B cell (primary cell): Measurements from ENCODE around the gene MLLT3. TPM values are rescaled to one million over a fixed set of nuclear protein-coding genes. Genes with fewer than 3 reads are reported as not detected.

ENCODE experiments used
- ATAC-seq: fragments of 200-7000 bp; cut with Tn5 transposase; one replicate; pipeline ENCODE4 v1.10.0; 2021; ENCODE audit warnings: low read depth, mild to moderate bottlenecking, moderate number of reproducible peaks, moderate library complexity
- CTCF ChIA-PET: fragments of 350-600 bp; sonication (Branson Sonifier 250); formaldehyde crosslinking; loops from one replicate; lab custom pipeline; 2021; ENCODE audit warnings: antibody characterized with exemption, inconsistent platforms; lab: Charles Lee
- POLR2A ChIA-PET: fragments of 350-600 bp; sonication (Branson Sonifier 250); formaldehyde crosslinking; loops from one replicate; lab custom pipeline; 2021; ENCODE audit warnings: antibody characterized with exemption; lab: Charles Lee
- DNase-seq: peaks from one replicate; pipeline ENCODE4 v3.0.0; 2013
- H2AFZ ChIP-seq: 2 replicates; pipeline ENCODE4 v1.6.1; 2012; ENCODE audit warnings: mild to moderate bottlenecking, low read depth, low read length; ENCODE audit not compliant: insufficient read depth, poor library complexity, severe bottlenecking
- H3K27ac ChIP-seq, 2 donors: 1 replicate in 1 of 2; 2 replicates in 1 of 2; pipeline ENCODE4 v1.5.1; 2012 to 2013; ENCODE audit warnings: low read length in 2 of 2, mild to moderate bottlenecking in 2 of 2, moderate library complexity in 1 of 2
- H3K27me3 ChIP-seq, 4 experiments: fragments of 200-600 bp in 1 of 4; sonication (generic) in 1 of 4; replicated peaks in 1 of 4; 1 replicate in 2 of 4; 2 replicates in 2 of 4; pipeline versions ENCODE4 v1.6.1 to v1.7.0; 2013 to 2016; ENCODE audit warnings: low read length in 3 of 4, mild to moderate bottlenecking in 2 of 4, mixed read lengths in 1 of 4, moderate library complexity in 1 of 4; ENCODE audit not compliant: insufficient read depth in 4 of 4, control insufficient read depth in 3 of 4; ENCODE audit errors: control extremely low read depth in 1 of 4
- H3K36me3 ChIP-seq, 2 experiments: replicated peaks in 1 of 2; 1 replicate in 1 of 2; 2 replicates in 1 of 2; pipeline versions ENCODE4 v1.6.1 to v1.7.1; 2013; ENCODE audit warnings: low read length in 1 of 2; ENCODE audit not compliant: insufficient read depth in 2 of 2, control insufficient read depth in 1 of 2; ENCODE audit errors: control extremely low read depth in 1 of 2, extremely low read depth in 1 of 2
- H3K4me1 ChIP-seq, 2 donors: fragments of 200-600 bp in 1 of 2; sonication (generic) in 1 of 2; 1 replicate in 1 of 2; 2 replicates in 1 of 2; pipeline versions ENCODE4 v1.5.1 to v1.6.1; 2013 to 2017; ENCODE audit warnings: low read length in 2 of 2; ENCODE audit not compliant: control insufficient read depth in 2 of 2, insufficient read depth in 2 of 2
- H3K4me2 ChIP-seq: replicated peaks from 2 replicates; pipeline ENCODE3; 2012; ENCODE audit warnings: mild to moderate bottlenecking, low read depth, low read length; ENCODE audit not compliant: poor library complexity, severe bottlenecking
- H3K4me3 ChIP-seq, 5 experiments: fragments of 200-600 bp in 1 of 5; sonication (generic) in 1 of 5; 1 replicate in 3 of 5; 2 replicates in 2 of 5; pipeline versions ENCODE4 v1.5.1 to v1.7.0; 2011 to 2016; ENCODE audit warnings: low read length in 4 of 5, mild to moderate bottlenecking in 4 of 5, low read depth in 2 of 5, control low read depth in 1 of 5, moderate library complexity in 1 of 5; ENCODE audit not compliant: insufficient read depth in 1 of 5; ENCODE audit errors: control extremely low read depth in 1 of 5, extremely low read depth in 1 of 5
- H3K79me2 ChIP-seq: fragments of 200-600 bp; sonication (generic); one replicate; pipeline ENCODE4 v1.6.0; 2016; ENCODE audit warnings: low read length; ENCODE audit not compliant: control insufficient read depth, insufficient read depth
- H3K9ac ChIP-seq: fragments of 200-600 bp; sonication (generic); 2 replicates; pipeline ENCODE4 v1.6.1; 2017; ENCODE audit warnings: mild to moderate bottlenecking, low read length, moderate library complexity
- H3K9me3 ChIP-seq, 3 donors: one replicate each; pipeline versions ENCODE4 v1.6.1 to v1.7.1; 2013; ENCODE audit warnings: low read length in 2 of 3; ENCODE audit not compliant: control insufficient read depth in 2 of 3, insufficient read depth in 1 of 3; ENCODE audit errors: control extremely low read depth in 1 of 3
- H4K20me1 ChIP-seq: 2 replicates; pipeline ENCODE4 v1.6.0; 2012; ENCODE audit warnings: mild to moderate bottlenecking, low read length; ENCODE audit not compliant: insufficient read depth, control insufficient read depth, poor library complexity, severe bottlenecking
- H3K27ac Mint-ChIP-seq: one replicate; pipeline ENCODE4 v1.8.0; 2021; ENCODE audit warnings: mixed read lengths
- H3K27me3 Mint-ChIP-seq: one replicate; pipeline ENCODE4 v1.8.0; 2021; ENCODE audit warnings: mixed read lengths
- H3K4me1 Mint-ChIP-seq: one replicate; pipeline ENCODE4 v1.8.0; 2021; ENCODE audit warnings: mixed read lengths
- H3K4me3 Mint-ChIP-seq: one replicate; pipeline ENCODE4 v1.8.0; 2021; ENCODE audit warnings: mixed read lengths
- H3K9me3 Mint-ChIP-seq: one replicate; pipeline ENCODE4 v1.8.0; 2022; ENCODE audit warnings: mixed read lengths; ENCODE audit not compliant: insufficient read depth
- CTCF ChIP-seq: fragments of 200-600 bp; IDR thresholded peaks from one replicate; pipeline ENCODE4 v1.8.0; 2022; ENCODE audit warnings: antibody characterized with exemption, mild to moderate bottlenecking
- EZH2 ChIP-seq: IDR thresholded peaks from 2 replicates; pipeline ENCODE4 v1.6.1; 2012; ENCODE audit warnings: borderline replicate concordance, low read depth, mild to moderate bottlenecking, moderate library complexity, low read length; ENCODE audit not compliant: insufficient read depth, poor library complexity, severe bottlenecking
- WGBS: methylation state at CpG from one replicate; pipeline ENCODE4 v1.1.5; 2013; ENCODE audit warnings: missing lambda C conversion rate; ENCODE audit not compliant: insufficient coverage; 5-methylcytosine and 5-hydroxymethylcytosine counted together
- intact Hi-C: fragments of 100-400 bp; cut with micrococcal nuclease; formaldehyde crosslinking; loops from one replicate; pipeline ENCODE4 v1.10.0; 2022
- polyA plus RNA-seq: library from polyadenylated mRNA; depleted of rRNA; stranded (reverse); fragments of >200 nt; gene quantifications from 2 replicates; pipeline ENCODE4 v1.2.3, GENCODE V29; 2012
- total RNA-seq, 2 donors: library from RNA; stranded (reverse); fragments of 120-200 nt in 1 of 2; gene quantifications; 1 replicate in 1 of 2; 2 replicates in 1 of 2; pipeline versions ENCODE4 v1.2.3 to v1.2.4, GENCODE V29; 2013 to 2022

Gene MLLT3
- total and polyA plus RNA-seq, 2 donors (not counting 1 experiment from before 2014, with no cell fraction given): 3.4 to 3.6 TPM

- Histone ChIP-seq H3K9ac (no peak overlapping the region), H3K27me3 (peaks cover 0 to 21% (median 9%) of the 10 kb centered on the region in 4 experiments), H3K79me2 (no peaks in the 10 kb centered on the region), H3K4me1 (no peaks in the 10 kb centered on the region), H3K4me2 (no peak overlapping the region), H3K36me3 (no peaks in the 10 kb centered on the region), H4K20me1 (no peaks in the 10 kb centered on the region), H3K4me3 (no peak overlapping the region), H2AFZ (no peak overlapping the region), H3K27ac (no peak overlapping the region), H3K9me3 (no peaks in the 10 kb centered on the region)
- Mint-ChIP-seq H3K27me3 (peaks cover 46% of the 10 kb centered on the region), H3K4me3 (no peak overlapping the region), H3K9me3 (no peaks in the 10 kb centered on the region), H3K27ac (no peak overlapping the region), H3K4me1 (no peaks in the 10 kb centered on the region)
- TF ChIP-seq EZH2 (no peak), CTCF (no peak)
- DNase-seq: no peak
- intact Hi-C loops: no loop called here
- ATAC-seq: no peak
- ChIA-PET POLR2A (no interaction called here), CTCF (no interaction called here)
- 100% methylated on average over 1 of the region's 4 CpGs for WGBS
Observed at GRCh38 chr9:20650313-20650712, 28.0 kb upstream of the MLLT3 start.

- Histone ChIP-seq H3K27me3 (peaks cover 0 to 21% (median 9%) of the 10 kb centered on the region in 4 experiments), H3K79me2 (no peaks in the 10 kb centered on the region), H3K4me1 (no peaks in the 10 kb centered on the region), H3K36me3 (no peaks in the 10 kb centered on the region), H3K4me3 (no peak overlapping the region), H3K27ac (no peak overlapping the region), H4K20me1 (no peaks in the 10 kb centered on the region), H3K9me3 (no peaks in the 10 kb centered on the region), H2AFZ (no peak overlapping the region), H3K9ac (no peak overlapping the region), H3K4me2 (no peak overlapping the region)
- ATAC-seq (no peak), DNase-seq (no peak)
- ChIA-PET CTCF (no interaction called here), POLR2A (no interaction called here)
- H3K4me1 Mint-ChIP-seq: no peaks in the 10 kb centered on the region
- intact Hi-C loops: no loop called here
- H3K4me3 Mint-ChIP-seq: no peak overlapping the region
- no CpG with 5 or more reads among the region's 1 CpG for WGBS
- TF ChIP-seq CTCF (no peak), EZH2 (no peak)
- no peak overlapping the region for H3K27ac Mint-ChIP-seq
- H3K27me3 Mint-ChIP-seq: peaks cover 40% of the 10 kb centered on the region
- no peaks in the 10 kb centered on the region for H3K9me3 Mint-ChIP-seq
Observed at GRCh38 chr9:20649381-20649780, 27.1 kb upstream of the MLLT3 start.
